Measurements from ENCODE around the gene LYPD4. TPM values are rescaled to one million over a fixed set of nuclear protein-coding genes. Genes with fewer than 3 reads are reported as not detected.
A peak's percentile ranks its signal among the peaks of the same experiment; 100 is the strongest.

The LYPD4 gene
- polyA plus RNA-seq, 1 donor, result not detected

DNA sequence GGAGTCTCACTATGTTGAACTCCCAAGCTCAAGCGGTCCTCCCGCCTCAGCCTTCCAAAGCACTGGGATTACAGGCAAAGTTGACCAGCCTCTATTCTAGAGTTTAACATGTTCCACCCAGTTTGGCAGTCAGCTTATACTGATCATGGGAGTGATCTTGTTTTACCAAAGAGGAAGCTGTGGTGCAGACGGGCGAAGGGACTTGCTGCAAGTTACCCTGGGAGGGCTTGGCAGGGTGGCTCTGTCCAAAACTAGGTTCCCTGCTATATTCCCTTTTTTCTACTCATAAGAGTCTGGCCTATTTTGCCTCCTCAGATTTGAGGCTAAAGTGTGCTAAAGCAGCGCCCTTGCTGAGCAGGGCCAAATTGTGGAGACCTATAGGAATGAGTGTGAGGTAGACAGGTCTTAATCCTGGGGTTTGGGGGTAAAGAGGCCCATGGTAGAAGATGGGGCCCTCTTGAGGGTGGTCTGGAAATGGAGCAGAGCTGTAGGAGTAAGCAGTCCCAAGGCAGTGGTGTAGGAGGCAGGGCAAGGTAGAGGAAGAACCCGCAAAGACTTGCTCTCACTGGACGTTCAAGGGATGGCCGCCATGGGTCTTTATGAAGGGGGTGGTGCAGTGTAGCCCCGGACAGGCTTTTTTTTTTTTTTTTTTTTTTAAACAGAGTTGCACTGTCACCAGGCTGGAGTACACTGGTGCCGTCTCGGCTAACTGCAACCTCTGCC is 18.9 kb upstream of the LYPD4 start:
- Histone ChIP-seq H3K4me3 (ENCODE audit: low read length) (no peak overlapping the region), H3K27me3 (ENCODE audit: control insufficient read depth, insufficient read depth, low read length) (no peaks in the 10 kb centered on the region), H3K27ac (ENCODE audit: low read length) (no peak overlapping the region), H3K9me3 (ENCODE audit: control insufficient read depth, low read depth, low read length) (no peaks in the 10 kb centered on the region), H3K36me3 (ENCODE audit: control insufficient read depth, insufficient read depth, low read length) (peaks cover 64% of the 10 kb centered on the region), H3K4me1 (ENCODE audit: control insufficient read depth, insufficient read depth, low read length) (peaks cover 20% of the 10 kb centered on the region)
- WGBS (ENCODE audit: insufficient coverage, low lambda C conversion rate), result 89% methylated on average over 3 of the region's 11 CpGs
- no peak for DNase-seq

DNA sequence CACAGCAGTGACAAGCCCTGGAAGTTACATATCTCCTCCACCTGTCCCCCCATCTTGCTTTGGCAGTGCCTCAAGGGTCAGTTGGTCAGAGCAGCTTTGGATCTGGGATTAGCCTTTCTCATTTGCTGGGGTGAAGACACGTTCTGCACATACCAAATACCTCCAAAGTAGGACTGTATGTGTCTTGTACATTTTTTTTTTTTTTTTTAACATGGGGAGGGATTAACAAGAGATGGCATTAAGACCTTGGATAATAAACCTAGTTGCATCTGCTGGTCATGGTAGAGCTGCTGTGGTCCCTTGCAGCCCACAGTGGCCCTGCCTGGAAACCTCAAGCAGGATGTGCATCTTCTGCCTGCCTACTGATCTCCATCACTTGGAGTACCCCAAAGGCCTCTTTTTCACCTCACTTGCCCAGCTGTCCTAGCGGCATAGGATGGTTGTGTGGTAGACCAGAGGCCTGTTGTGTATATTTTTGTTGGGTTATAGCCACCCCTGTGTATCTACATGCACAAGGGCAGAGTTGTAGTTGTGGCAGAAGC is 18.0 kb upstream of the LYPD4 start:
- Histone ChIP-seq H3K9me3 (ENCODE audit: control insufficient read depth, low read depth, low read length) (no peaks in the 10 kb centered on the region), H3K27ac (ENCODE audit: low read length) (no peak overlapping the region), H3K36me3 (ENCODE audit: control insufficient read depth, insufficient read depth, low read length) (peaks cover 56% of the 10 kb centered on the region), H3K4me1 (ENCODE audit: control insufficient read depth, insufficient read depth, low read length) (peaks cover 18% of the 10 kb centered on the region), H3K27me3 (ENCODE audit: control insufficient read depth, insufficient read depth, low read length) (no peaks in the 10 kb centered on the region), H3K4me3 (ENCODE audit: low read length) (no peak overlapping the region)
- WGBS (ENCODE audit: insufficient coverage, low lambda C conversion rate), result no CpG with 5 or more reads among the region's 2 CpGs
- no peak for DNase-seq

DNA sequence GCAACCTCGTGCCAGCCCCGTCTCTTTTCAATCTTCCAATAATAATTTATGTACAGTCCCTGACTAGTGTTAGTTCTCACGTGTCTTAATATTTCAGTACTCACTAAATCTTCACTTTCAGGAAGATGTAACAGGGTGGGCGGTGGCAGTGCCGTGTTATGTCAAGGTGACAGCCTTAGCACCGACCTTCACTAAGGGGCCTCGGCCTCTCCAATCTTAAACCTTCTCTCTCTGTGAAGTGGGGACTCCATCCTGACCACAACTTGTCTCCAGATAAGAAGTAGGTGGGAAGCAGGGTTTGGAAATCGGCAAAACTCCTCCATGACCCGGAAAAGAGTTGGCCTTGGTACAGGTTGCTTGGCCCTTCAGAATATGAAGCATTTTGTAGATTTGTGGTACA is 17.4 kb upstream of the LYPD4 start:
- Histone ChIP-seq H3K27ac (ENCODE audit: low read length) (no peak overlapping the region), H3K4me3 (ENCODE audit: low read length) (no peak overlapping the region), H3K4me1 (ENCODE audit: control insufficient read depth, insufficient read depth, low read length) (peaks cover 17% of the 10 kb centered on the region), H3K36me3 (ENCODE audit: control insufficient read depth, insufficient read depth, low read length) (peaks cover 53% of the 10 kb centered on the region), H3K9me3 (ENCODE audit: control insufficient read depth, low read depth, low read length) (no peaks in the 10 kb centered on the region), H3K27me3 (ENCODE audit: control insufficient read depth, insufficient read depth, low read length) (no peaks in the 10 kb centered on the region)
- no peak for DNase-seq
- 92% methylated on average over 2 of the region's 9 CpGs for WGBS (ENCODE audit: insufficient coverage, low lambda C conversion rate)

DNA sequence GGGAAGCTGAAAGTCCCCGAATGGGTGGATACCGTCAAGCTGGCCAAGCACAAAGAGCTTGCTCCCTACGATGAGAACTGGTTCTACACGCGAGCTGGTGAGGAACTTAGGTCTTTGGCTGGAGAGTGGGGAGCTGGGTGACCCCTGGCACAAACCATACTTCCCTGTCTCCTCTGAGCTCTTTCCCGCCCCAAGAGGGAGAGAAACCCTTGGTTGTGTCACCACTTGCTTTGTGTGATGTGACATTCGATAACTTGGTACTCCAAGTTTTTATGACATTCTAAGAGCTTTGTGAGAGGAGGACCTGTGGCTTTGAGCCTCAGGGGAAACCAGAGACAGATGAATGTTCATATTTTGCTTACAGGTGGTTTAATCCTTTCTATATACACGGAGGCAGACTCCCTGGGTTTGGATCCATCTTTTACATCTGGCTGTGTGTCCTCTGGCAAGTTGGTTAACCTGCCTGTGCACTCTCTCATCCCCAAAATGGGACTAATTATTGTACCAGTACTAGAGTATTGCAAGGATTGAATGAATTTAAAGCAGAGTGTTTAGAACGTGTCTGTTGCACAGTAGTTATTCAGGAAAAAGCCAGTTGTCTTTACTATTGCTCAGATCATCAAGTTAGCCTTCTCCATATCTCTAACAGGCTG is 16.8 kb upstream of the LYPD4 start:
- H3K27me3 ChIP-seq (ENCODE audit: control insufficient read depth, insufficient read depth, low read length), result no peaks in the 10 kb centered on the region
- H3K27ac ChIP-seq (ENCODE audit: low read length), result no peak overlapping the region
- H3K4me3 ChIP-seq (ENCODE audit: low read length), result peak overlapping the region; percentile 94
- no peaks in the 10 kb centered on the region for H3K9me3 ChIP-seq (ENCODE audit: control insufficient read depth, low read depth, low read length)
- DNase-seq, result peak in 1 of 2 donors; percentile 13
- peaks cover 49% of the 10 kb centered on the region for H3K36me3 ChIP-seq (ENCODE audit: control insufficient read depth, insufficient read depth, low read length)
- H3K4me1 ChIP-seq (ENCODE audit: control insufficient read depth, insufficient read depth, low read length), result peaks cover 17% of the 10 kb centered on the region
- WGBS (ENCODE audit: insufficient coverage, low lambda C conversion rate), result no CpG with 5 or more reads among the region's 9 CpGs

DNA sequence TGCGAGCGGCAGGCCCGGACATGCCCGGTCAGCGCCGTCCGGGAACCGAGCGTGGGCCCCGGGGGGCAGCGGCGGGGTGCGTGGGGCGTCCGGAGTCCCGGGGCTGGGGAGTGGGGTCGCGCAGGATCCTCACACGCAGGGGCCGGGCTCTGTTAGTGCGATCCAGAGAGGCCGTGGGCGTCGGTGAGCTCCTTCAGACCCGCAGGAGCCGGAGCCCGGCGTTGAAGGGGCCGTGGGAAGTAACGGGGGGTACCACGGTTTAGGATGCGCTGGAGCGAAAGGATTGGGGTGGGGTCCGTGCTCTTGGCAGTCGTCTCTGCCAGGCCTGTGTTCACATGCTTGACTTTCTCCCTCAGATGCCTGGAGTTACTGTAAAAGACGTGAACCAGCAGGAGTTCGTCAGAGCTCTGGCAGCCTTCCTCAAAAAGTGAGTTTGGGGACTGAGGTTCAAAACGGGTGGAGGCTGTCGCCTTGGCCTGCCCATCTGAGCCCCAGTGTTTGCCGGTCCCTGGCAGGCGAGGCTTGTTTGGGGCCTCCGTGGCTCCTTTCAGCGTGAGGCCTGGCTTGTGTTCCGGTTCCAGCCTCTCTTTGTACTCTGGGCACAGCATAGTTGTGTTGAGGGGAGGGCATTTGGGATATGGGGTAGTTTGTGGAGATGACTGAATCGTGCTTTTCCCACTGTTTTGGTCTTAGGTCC is 16.1 kb upstream of the LYPD4 start:
- Histone ChIP-seq H3K4me3 (ENCODE audit: low read length) (peak overlapping the region; percentile 94), H3K27ac (ENCODE audit: low read length) (peak overlapping the region; percentile 14), H3K36me3 (ENCODE audit: control insufficient read depth, insufficient read depth, low read length) (peaks cover 45% of the 10 kb centered on the region), H3K9me3 (ENCODE audit: control insufficient read depth, low read depth, low read length) (no peaks in the 10 kb centered on the region), H3K27me3 (ENCODE audit: control insufficient read depth, insufficient read depth, low read length) (no peaks in the 10 kb centered on the region), H3K4me1 (ENCODE audit: control insufficient read depth, insufficient read depth, low read length) (peaks cover 17% of the 10 kb centered on the region)
- DNase-seq, result peak in 1 of 2 donors; percentile 33
- no CpG with 5 or more reads among the region's 45 CpGs for WGBS (ENCODE audit: insufficient coverage, low lambda C conversion rate)

DNA sequence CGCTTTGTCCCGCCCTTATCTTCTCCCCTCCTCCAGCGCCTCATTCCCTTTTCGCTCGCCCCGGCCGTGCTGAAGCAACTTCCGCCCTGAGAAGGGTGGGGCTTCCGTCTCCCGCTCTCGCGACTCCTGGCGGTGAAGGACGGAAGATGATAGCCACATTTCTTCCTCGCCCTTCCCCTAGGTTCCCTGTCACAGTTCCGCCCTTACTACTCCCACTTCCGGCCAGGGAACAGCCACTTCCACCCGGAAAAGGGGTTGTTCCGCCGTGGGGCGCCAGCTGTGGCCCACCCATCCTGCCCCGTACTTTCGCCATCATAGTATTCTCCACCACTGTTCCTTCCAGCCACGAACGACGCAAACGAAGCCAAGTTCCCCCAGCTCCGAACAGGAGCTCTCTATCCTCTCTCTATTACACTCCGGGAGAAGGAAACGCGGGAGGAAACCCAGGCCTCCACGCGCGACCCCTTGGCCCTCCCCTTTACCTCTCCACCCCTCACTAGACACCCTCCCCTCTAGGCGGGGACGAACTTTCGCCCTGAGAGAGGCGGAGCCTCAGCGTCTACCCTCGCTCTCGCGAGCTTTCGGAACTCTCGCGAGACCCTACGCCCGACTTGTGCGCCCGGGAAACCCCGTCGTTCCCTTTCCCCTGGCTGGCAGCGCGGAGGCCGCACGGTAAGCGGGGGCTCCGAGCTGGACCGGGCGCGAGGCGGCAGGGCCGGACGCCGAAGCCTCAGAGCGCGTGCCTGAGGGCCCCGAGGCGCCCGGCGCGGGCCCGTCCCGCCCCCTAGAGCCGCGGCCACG is 15.3 kb upstream of the LYPD4 start, which contains the start of gene RPS19:
TSS of gene RPS19 (plus strand) at position 638 of the 801 bp plus-strand sequence. CDS start 520 bp downstream, outside the sequence.
- DNase-seq, result peak; percentile 99 to 100

DNA sequence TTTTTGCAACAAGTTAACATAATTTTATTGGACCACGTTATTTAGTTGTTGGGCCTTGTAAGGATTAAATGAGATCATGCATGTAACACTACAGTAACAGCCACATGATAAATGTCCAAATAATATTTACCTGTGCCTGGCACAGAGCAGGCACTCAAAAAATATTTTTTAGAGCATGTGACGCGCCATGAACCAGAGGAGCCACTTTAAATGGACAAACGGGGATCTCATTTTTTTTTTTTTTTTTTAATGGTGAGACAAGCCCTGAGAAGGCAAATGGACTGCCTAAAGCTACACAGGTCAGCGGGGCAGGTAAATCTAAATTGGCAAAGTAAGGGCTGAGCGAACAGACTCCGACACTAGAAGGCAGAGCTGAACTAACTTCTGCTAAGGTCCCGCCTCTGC is 14.7 kb upstream of the LYPD4 start:
- Histone ChIP-seq H3K36me3 (ENCODE audit: control insufficient read depth, insufficient read depth, low read length) (peaks cover 32% of the 10 kb centered on the region), H3K27ac (ENCODE audit: low read length) (peak overlapping the region; percentile 94), H3K9me3 (ENCODE audit: control insufficient read depth, low read depth, low read length) (no peaks in the 10 kb centered on the region), H3K4me3 (ENCODE audit: low read length) (peak overlapping the region; percentile 36), H3K27me3 (ENCODE audit: control insufficient read depth, insufficient read depth, low read length) (peaks cover 8% of the 10 kb centered on the region), H3K4me1 (ENCODE audit: control insufficient read depth, insufficient read depth, low read length) (peaks cover 17% of the 10 kb centered on the region)
- WGBS (ENCODE audit: insufficient coverage, low lambda C conversion rate), result 6% methylated on average over 2 of the region's 8 CpGs
- DNase-seq, result no peak

More for the DNA sequence above, 15.3 kb upstream of the LYPD4 start, which contains the start of gene RPS19:
- H3K36me3 ChIP-seq (ENCODE audit: control insufficient read depth, insufficient read depth, low read length), result peaks cover 38% of the 10 kb centered on the region
- H3K27me3 ChIP-seq (ENCODE audit: control insufficient read depth, insufficient read depth, low read length), result peaks cover 5% of the 10 kb centered on the region
- no peaks in the 10 kb centered on the region for H3K9me3 ChIP-seq (ENCODE audit: control insufficient read depth, low read depth, low read length)
- peaks cover 17% of the 10 kb centered on the region for H3K4me1 ChIP-seq (ENCODE audit: control insufficient read depth, insufficient read depth, low read length)
- no CpG with 5 or more reads among the region's 76 CpGs for WGBS (ENCODE audit: insufficient coverage, low lambda C conversion rate)
- peak within 1 kb of the TSS; percentile 94 for H3K27ac ChIP-seq (ENCODE audit: low read length)
- H3K4me3 ChIP-seq (ENCODE audit: low read length), result peak within 1 kb of the TSS; percentile 94

DNA sequence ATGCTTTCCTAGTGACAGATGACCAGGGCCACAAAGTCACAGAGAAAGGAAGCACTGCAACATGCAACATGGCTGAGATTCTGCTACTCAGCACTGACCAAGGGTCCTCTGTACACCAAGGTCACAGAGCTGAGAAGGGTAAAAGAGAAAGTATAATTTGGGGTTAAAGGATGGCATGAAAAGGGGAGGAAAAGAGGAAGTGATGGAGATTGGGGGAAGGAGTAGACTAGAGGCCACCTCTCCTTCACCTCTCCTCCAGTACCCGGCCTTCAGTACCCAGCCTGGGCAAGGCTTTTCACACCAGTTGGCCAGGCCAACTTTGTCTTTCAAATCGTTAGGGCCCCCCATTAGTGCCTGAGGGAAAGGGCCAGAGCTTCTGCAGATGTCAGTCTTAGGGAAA is 9.3 kb upstream of the LYPD4 start:
- no peaks in the 10 kb centered on the region for H3K9me3 ChIP-seq (ENCODE audit: control insufficient read depth, low read depth, low read length)
- no peak overlapping the region for H3K27ac ChIP-seq (ENCODE audit: low read length)
- WGBS (ENCODE audit: insufficient coverage, low lambda C conversion rate), result no CpG with 5 or more reads among the region's 2 CpGs
- H3K36me3 ChIP-seq (ENCODE audit: control insufficient read depth, insufficient read depth, low read length), result no peaks in the 10 kb centered on the region
- no peak for DNase-seq
- no peaks in the 10 kb centered on the region for H3K4me1 ChIP-seq (ENCODE audit: control insufficient read depth, insufficient read depth, low read length)
- no peak overlapping the region for H3K4me3 ChIP-seq (ENCODE audit: low read length)
- H3K27me3 ChIP-seq (ENCODE audit: control insufficient read depth, insufficient read depth, low read length), result peaks cover 42% of the 10 kb centered on the region

DNA sequence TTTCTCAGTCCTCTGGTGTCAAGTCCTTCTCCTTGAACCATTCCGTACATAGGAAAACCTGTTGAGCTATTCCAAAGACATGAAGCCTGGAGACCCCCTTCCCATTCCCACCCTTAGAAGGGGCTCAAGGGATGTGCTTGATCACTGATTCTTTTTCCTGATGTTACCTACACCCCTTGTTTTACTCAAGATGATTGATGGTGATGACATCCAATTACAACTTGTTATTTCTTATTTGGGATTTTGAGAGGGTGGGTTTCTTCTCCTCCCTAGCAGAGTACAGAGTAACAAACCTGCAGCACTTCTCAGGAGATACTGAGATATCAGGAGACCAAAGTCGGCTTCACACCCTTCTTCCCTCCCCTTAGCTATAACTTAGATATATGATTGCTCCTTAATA is 8.9 kb upstream of the LYPD4 start:
- H3K4me3 ChIP-seq (ENCODE audit: low read length), result no peak overlapping the region
- no CpG with 5 or more reads among the region's 2 CpGs for WGBS (ENCODE audit: insufficient coverage, low lambda C conversion rate)
- no peak overlapping the region for H3K27ac ChIP-seq (ENCODE audit: low read length)
- peaks cover 44% of the 10 kb centered on the region for H3K27me3 ChIP-seq (ENCODE audit: control insufficient read depth, insufficient read depth, low read length)
- H3K36me3 ChIP-seq (ENCODE audit: control insufficient read depth, insufficient read depth, low read length), result no peaks in the 10 kb centered on the region
- H3K4me1 ChIP-seq (ENCODE audit: control insufficient read depth, insufficient read depth, low read length), result no peaks in the 10 kb centered on the region
- no peaks in the 10 kb centered on the region for H3K9me3 ChIP-seq (ENCODE audit: control insufficient read depth, low read depth, low read length)
- DNase-seq, result no peak
